HepG2 (cell line): ENCODE data around the gene SPIB.

Experiments
- ARID2 ChIP-seq: sonication (generic); formaldehyde crosslinking; IDR thresholded peaks from 2 replicates; pipeline ENCODE4 v1.8.1; 2022; ENCODE audit warnings: mild to moderate bottlenecking, missing genetic modification reagents, borderline replicate concordance
- ATF3 ChIP-seq: sonication (generic); formaldehyde crosslinking; IDR thresholded peaks from 2 replicates; pipeline ENCODE4 v1.4.0; 2020; ENCODE audit warnings: missing genetic modification reagents
- CTCF ChIP-seq: sonication (generic); formaldehyde crosslinking; IDR thresholded peaks from 2 replicates; pipeline ENCODE4 v1.5.0; 2020; ENCODE audit warnings: mild to moderate bottlenecking, missing genetic modification reagents, moderate library complexity
- MNT ChIP-seq: fragments of 450-650 bp; IDR thresholded peaks from 2 replicates; pipeline ENCODE4 v1.6.1; 2016
- NFE2 ChIP-seq: sonication (generic); formaldehyde crosslinking; IDR thresholded peaks from 2 replicates; pipeline ENCODE4 v1.4.0; 2020; ENCODE audit warnings: missing genetic modification reagents
- NFKBIZ ChIP-seq: IDR thresholded peaks from 2 replicates; pipeline ENCODE4 v1.6.1; 2018; ENCODE audit warnings: missing genetic modification reagents, missing compliant biosample characterization
- POLR2A ChIP-seq, 2 experiments: IDR thresholded peaks; 2 replicates each; pipeline ENCODE4 v1.6.1; 2011; ENCODE audit warnings: low read depth in 2 of 2, low read length in 2 of 2, mild to moderate bottlenecking in 1 of 2, moderate library complexity in 1 of 2; ENCODE audit not compliant: insufficient read depth in 1 of 2
- RCOR2 ChIP-seq: IDR thresholded peaks from 2 replicates; pipeline ENCODE4 v1.6.1; 2016; ENCODE audit warnings: missing biosample characterization, missing genetic modification reagents
- SMC3 ChIP-seq: IDR thresholded peaks from 2 replicates; pipeline ENCODE4 v1.6.1; 2011; ENCODE audit warnings: low read length, improper control_type of control experiment
- SP2 ChIP-seq: sonication (generic); formaldehyde crosslinking; IDR thresholded peaks from 2 replicates; pipeline ENCODE4 v1.5.1; 2020; ENCODE audit warnings: mild to moderate bottlenecking, missing genetic modification reagents
- UBTF ChIP-seq: sonication (generic); formaldehyde crosslinking; IDR thresholded peaks from 2 replicates; pipeline ENCODE4 v1.4.0; 2020; ENCODE audit warnings: mild to moderate bottlenecking, missing genetic modification reagents
- ZBTB43 ChIP-seq: sonication (generic); formaldehyde crosslinking; conservative IDR thresholded peaks from 2 replicates; pipeline ENCODE4 v1.4.0; 2020; ENCODE audit warnings: missing genetic modification reagents
- ZNF510 ChIP-seq: sonication (generic); formaldehyde crosslinking; IDR thresholded peaks from 2 replicates; pipeline ENCODE4 v1.4.0; 2020; ENCODE audit warnings: low read depth, mild to moderate bottlenecking, missing genetic modification reagents
- ZNF513 ChIP-seq: sonication (generic); formaldehyde crosslinking; conservative IDR thresholded peaks from 2 replicates; pipeline ENCODE4 v1.5.0; 2020; ENCODE audit warnings: missing genetic modification reagents

GRCh38 chr19:50394017-50394416 is 24.7 kb upstream of the SPIB start:
- TF ChIP-seq CTCF (CRISPR knock-in tag) (no peak), NFE2 (no peak), SP2 (CRISPR knock-in tag) (no peak), RCOR2 (no peak), ZNF510 (CRISPR knock-in tag) (no peak), POLR2A (IDR thresholded peaks at IDR 0.05; ENCODE audit: insufficient read depth in 1 of 2, low read depth in 2 of 2, low read length in 2 of 2) (no peak), ARID2 (CRISPR knock-in tag) (no peak), ZBTB43 (CRISPR knock-in tag) (no peak), ZNF513 (no peak), ATF3 (CRISPR knock-in tag) (no peak), NFKBIZ (CRISPR knock-in tag) (no peak), UBTF (CRISPR knock-in tag) (no peak), MNT (no peak), SMC3 (no peak)
